Nucleus accumbens (tissue), 56 donors: ENCODE results near the gene LSS.
"Not testable (repeated sequence)": the region's sequence is repeated elsewhere in the genome, so short reads cannot be mapped to it uniquely, and the experiment has no call there.

Experiments
- DNase-seq, 56 donors: peaks; one replicate each; lab custom pipeline; 2025; lab: John Stamatoyannopoulos, UW

Gene LSS

DNA sequence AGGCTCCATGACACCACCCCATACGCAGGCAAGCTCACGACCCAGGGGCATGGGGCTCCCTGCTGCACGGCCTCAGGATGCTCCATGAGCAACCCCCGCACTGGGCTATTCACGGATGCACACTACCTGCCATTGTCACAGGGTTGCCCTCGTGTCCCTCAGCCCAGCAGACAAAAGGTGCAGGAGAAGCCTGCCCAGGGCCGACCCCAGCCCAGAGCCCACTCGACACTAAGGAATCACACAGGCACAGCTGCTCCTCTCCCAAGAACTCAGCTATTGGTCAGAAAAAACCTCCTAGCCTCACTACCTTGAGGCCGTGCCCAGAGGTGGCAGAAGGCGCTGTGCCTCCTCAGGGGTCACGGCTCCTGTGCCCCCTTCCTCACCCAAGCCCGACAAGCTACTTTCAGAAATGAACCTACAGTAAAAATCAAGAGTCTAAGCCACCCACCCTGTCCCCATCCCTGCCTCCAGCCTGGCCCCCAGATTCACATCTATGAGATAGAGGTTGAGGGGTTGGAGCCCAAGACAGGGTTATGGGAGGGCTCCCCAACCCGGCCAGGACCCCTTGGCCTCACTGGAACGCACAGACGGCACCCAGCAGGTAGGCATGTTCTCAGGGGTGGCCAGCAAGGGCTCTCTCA, 38.0 kb downstream of the LSS start:
- no peak for DNase-seq

DNA sequence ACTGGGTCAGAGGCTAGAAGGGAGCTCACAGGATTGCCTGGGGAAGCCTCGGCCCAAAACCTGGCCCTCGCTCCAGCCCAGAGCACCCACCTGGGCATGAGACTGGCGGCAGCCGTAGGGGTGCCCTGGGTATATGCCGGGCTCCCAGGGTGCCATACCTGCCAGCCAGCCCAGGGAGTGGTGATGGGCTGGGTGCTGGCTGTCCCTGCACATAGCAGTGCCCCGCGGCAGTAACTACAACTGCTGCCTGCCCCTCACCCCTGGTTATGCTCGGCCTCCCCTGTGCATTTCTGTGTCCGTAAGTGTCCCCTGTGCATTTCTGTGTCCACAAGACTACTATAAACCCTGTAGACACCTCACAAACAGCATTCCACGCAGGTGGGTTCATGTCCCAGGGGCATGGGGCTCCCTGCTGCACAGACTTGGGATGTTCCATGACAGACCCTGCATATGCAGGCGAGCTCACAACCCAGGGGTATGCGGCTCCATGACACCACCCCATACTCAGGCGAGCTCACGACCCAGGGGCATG, 38.5 kb downstream of the LSS start:
- DNase-seq, result no peak

DNA sequence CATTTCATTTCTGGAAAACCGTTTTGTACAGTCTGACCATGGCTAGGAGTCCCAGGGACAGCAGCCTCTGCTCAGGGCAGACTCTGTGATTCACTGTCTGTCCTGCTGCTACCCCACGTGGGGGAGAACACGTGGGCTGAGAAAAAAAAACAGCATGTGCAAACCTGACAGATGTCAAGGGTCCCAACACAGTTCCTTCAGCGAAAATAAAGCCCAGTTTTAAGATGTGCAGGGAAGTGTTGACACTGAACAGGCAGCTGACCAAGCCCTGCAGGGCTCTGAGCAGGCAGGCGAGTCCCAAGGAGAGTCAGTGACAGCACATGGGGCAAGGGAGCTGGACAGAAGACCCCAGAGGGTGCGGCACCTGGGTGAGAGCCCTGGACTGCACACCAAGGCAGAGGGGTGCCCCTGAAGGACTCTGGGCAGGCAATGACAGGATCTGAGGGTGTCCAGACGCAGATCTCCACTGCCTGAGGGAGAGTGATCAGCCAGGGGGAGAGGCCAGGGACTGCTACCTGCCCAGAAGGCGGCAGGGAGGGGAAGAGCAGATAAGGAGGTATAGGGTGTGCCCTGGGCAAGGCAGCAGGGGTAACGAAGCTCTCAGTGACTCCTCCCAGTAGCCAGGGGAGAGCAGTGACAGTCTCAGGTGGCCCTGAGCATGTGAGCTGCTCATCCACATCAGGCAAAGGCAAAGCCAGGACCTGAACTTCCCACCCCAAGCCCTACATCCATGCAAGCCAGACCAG, 39.2 kb downstream of the LSS start:
- DNase-seq, result peak in 1 of 56 donors; percentile 40

DNA sequence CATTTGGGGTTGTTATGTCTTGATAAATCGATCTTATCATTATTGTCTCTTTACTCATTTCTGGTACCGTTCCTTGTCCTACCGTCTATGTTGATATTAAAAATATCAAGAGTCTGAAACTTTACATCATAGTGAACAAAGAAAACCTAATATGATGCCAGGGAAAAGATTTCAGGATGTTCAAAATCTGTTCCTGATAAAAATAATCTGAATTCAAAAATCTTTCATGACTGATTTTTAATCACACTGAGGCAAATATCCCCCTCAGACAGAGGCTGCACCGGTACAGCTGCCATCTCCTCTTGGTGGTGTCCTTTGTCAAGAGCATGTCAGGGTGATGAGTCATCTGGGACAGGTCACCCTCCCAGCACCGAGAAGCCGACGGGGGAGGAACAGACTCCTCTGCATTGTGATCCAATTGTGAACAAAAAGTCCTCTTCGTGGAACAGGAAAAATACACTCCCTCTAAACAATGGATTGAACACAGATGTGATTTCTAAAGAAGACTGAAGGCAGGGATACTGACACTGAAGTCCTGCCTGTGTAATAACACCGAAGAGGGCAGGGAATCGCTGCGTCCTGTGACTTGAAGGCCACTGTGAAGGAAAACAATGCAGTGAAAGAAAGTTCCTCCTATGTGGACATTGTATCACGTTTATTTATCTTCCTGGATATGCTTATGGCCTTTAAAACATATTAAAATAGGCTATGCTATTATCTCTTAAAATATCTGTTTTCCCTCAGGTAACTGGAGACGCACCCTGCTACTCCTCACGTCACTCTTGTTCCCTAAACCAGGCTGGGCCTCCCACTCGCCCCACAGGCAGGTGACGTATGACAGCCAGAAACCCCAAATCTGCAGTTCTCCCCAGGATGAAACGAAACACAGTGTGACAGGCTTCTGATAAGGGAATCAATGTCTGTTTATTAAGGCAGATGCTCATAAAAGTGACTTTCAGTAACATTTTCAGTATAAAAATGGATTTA, 40.1 kb downstream of the LSS start:
- peak in 46 of 56 donors; percentile 19 to 86 (median 52) for DNase-seq

DNA sequence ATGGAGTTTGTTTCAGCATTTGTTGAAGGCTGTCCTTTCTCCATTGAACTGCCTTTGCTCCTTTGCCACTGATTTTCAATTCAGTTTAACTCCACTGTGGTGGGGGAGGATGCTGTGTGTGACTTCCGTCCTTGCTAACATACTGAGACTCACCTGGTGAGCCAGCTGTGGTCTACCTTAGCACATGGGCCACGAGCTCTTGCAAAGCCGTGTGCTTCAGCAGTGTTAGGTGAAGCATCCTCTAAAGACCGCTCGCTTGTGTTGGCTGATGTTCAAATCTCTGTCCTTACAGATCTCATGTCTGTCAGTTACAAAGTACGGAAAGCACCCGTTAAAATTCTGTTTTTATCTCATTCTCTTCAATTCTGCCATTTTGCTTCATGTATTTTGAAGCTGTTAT, 40.8 kb downstream of the LSS start:
- no peak for DNase-seq

DNA sequence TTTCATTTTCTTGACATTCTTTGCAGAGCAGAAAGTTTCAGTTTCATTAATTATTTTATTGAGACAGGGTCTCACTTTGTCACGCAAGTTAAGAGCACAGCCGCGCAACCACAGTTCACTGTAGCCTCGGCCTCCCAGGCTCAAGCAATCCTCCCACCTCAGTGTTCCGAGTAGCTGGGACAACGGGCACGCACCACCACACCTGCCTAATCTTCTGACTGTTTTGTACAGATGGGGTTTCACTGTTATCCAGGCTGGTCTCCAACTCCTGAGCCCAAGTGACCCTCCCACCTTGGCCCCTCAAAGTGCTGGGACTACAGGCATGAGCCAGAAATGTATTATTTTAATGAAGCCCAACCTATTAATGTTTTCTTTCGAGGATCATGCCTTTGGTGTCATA, 41.3 kb downstream of the LSS start:
- no peak for DNase-seq

DNA sequence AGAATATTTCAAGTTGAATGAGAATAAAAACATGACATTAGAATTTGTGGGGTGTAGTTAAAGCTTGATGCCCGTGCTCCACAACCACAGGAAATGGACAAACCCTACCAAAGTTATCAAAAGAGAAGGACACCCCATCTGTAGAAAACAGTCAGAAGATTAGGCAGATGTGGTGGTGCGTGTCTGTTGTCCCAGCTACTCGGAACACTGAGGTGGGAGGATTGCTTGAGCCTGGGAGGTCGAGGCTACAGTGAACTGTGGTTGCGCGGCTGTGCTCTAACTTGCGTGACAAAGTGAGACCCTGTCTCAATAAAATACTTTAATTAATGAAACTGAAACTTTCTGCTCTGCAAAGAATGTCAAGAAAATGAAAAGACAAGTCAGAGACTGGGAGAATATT, 42.9 kb downstream of the LSS start:
- DNase-seq, result no peak

DNA sequence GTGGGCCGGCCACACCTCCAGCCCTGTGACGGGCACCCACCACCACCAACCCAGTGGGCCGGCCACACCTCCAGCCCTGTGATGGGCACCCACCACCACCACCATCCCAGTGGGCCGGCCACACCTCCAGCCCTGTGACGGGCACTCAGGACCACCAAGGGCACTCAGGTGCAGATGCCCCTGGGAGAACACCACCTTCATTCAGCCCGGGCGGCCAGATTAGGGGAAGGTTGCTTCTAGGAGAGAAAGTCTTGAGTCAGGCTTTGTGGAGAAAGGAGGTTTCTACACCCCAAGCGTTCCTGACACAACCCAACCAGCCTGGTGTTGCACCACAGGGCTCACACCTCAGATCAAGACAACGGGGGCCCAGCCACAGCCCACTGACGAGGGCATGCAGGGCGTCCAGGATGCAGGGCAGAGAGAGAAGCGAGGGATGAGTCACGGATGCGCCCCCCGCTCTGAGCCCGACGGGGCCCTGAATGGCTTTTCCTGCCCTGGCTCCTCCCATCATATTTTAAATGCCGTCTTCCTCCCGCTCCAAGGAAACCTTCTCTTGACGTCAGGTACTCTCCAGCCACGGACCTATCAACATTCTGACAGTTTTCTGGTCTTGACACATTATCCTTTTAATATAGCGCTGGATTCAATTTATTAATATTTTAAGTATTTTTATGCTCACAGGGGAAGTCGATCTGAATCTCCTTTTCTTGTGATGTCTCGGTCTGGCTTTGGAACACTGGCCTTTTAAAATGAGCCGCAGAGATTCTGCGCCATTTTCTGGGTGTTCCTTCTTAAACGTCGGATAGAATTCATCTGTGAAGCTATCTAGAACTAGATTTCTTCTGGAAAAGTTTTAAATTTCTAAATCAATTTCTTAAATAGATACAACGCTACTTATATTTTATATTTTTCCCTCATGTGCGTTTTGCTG, 43.7 kb downstream of the LSS start:
- peak in 54 of 56 donors; percentile 28 to 98 (median 82) for DNase-seq

DNA sequence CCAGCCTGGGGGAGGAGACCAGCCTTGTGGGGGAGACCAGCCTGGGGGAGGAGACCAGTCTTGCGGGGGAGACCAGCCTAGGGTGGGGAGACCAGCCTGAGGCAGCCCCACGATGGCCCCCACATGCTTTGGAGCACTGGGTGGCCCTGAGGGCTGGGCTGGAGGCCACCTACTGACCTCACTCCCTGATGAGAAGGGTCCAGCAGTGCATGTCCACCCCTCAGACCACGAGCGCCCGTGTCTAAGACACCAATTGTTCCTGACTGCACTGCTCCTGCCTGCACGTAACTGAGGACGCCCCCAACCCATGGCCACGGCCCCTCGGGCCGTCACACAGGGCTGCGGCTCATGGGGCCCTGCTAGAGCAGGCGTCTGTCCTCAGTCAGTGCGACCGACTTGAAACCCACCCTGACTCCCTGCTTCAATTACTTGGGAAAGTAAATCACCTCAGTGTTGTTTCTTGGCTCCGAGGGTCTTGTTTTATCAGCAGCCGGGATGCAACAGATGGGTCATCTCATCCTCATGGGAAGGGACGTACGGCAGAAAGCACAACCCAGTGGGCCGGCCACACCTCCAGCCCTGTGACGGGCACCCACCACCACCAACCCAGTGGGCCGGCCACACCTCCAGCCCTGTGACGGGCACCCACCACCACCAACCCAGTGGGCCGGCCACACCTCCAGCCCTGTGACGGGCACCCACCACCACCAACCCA, 44.5 kb downstream of the LSS start, which contains the start of gene SPATC1L:
Gene SPATC1L (minus strand): TSS at position 550 of the 715 bp plus-strand sequence. CDS start 1,643 bp downstream, outside the sequence.
- peak in 37 of 56 donors; percentile 19 to 92 (median 69) for DNase-seq

DNA sequence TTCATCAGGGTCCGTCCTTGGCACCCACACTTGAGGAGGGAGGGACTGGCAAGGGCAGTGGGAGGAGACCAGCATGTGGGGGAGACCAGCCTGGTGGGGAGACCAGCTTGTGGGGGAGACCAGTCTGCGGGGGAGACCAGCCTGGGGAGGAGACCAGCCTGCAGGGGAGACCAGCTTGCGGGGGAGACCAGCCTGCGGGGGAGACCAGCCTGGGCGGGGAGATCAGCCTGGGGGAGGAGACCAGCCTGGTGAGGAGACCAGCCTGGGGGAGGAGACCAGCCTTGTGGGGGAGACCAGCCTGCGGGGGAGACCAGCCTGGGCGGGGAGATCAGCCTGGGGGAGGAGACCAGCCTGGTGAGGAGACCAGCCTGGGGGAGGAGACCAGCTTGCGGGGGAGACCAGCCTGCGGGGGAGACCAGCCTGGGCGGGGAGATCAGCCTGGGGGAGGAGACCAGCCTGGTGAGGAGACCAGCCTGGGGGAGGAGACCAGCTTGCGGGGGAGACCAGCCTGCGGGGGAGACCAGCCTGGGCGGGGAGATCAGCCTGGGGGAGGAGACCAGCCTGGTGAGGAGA, 45.2 kb downstream of the LSS start:
- DNase-seq, result not testable (repeated sequence)

DNA sequence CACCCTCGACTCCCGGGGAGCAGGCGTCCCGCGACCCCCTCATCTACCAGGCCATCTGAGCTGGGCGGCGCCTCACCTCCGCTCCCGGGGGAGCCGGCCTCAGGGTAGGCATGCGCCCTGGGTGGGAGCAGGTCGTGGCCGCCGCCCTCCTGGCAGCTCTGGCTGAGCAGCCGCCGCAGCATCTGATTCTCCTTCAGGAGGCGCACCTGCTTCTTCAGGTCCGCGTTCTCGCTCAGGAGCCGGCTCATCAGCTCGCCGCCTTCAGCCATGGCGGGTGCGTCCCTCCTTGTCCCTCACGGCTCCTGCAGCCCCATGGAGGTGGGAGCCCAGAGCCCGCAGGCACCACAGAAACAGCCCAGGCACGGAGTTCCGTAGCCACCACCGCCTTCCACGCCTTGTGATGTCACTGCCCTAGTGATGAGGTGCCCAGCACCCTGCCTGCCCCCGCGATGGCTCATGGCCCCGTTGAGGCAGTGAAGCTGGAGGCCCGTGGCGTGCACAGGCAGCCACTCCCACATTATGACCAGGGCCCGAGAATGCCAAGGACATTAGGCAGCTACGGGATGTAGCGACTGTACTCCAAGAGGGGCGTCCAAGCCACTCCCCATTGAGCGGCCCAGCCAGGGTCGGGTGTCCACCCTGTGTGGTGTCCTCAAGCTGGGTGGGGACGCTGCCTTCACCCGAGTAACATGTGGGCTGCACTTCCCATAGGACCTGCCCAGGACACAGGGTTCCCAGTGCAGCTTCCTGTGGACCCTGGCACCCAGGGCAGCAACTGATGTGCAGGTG, 45.8 kb downstream of the LSS start:
- DNase-seq, result no peak

DNA sequence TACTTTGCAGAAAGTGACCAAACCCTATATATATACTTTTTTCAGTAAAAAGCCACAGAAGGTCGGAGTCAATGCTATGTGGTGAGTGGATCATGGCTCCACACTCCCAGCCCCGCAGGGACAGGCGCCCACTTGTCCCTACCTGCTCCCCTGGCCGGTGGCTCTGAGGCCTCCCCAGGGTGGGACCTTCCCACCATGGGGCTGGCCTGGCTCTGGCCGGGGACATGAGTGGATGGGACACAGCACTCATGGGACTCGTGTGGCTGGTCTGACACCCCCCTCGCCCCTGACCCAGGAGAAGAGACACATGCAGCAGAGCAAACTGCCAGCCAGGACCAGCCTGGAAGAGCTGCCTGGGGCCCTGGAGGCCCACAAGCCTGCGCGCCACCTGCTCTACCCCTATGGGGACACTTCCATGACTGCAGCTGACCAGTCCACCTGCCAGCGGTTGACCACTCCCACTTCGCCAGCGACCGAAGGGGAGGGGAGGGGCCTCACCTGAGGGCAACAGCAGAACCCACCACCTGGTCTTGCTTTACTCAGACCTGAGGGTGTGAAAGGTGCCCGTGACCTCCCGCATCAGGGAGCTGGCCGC, 46.5 kb downstream of the LSS start:
- DNase-seq, result no peak

DNA sequence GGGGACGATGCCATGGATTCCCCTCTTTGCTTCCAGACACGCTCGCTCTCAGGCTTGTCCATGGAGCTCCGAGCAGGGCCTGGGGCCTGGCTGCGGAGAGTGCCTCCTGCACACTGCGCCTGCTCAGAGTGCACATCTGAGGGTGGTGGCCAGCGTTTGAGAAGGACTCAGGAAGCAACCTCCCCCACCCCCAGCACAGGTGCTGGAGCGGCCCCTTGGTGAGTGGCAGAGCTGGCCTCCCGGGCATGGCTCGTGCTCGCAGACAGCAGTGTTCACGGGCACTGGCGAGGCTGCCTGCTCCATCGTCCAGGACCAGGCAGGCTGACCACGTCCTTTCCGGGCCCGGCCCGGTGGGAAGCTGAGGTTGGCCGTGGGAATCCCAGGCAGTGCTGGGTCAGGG, 47.1 kb downstream of the LSS start:
- DNase-seq, result no peak

DNA sequence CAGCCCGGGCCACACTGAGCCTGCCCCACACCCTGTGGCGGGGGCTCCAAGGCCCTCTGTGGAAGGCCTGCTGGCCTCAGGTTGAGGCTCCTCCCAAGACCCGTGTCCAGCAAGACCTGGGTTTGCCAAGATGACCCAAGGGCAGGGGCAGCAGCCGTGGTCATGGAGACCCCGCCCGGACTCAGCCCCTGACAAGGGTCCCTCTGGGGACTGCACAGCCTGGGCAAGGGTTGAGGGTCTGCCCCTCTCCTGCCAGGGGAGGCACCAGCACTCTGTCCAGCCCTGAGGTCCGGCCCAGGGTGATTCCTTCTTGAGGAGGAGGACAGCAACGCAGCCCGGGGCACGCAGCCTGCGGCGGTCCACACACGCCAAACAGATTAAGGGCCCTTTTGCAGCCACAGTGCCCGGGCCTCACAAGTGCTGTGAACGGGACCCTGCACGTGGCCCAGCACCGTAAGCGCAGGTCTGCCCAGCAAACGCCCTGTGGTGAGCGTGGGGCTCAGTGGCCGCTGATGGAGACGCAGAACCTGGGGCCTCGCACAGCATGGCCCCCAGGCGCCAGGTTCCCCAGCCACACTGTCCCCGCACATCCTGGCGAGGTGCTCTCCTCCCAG, 47.7 kb downstream of the LSS start:
- DNase-seq, result no peak

DNA sequence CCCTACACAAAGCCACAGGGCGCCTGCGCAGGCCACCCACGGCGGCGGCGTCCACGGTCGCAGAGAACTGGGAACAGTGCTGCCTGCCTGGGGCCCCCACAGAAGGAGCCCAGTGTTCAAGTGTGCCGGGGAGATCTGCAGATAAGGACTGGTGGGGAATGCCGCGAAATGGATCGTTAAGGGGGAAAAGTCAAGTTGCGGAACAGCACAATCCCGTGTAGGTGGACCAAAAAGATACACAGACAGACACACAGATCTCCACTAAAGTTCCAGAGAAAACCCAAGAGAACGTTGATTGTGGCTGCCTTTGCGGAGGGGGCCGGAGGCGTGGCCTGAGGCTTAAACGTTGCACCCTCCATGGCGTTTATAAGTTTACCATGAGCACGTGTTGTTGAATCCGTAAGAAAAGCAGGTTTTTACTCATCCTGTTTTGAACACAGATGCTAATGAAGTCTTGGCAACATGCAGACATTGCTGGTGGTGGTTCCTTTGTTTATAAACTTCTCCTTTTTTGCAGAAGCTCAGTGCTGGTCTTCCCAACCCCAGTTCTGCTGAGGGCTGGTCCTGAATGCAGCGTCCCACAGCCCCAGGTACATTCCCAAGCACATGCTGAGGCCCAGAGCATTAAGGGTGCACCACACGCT, 48.4 kb downstream of the LSS start:
- DNase-seq, result no peak

DNA sequence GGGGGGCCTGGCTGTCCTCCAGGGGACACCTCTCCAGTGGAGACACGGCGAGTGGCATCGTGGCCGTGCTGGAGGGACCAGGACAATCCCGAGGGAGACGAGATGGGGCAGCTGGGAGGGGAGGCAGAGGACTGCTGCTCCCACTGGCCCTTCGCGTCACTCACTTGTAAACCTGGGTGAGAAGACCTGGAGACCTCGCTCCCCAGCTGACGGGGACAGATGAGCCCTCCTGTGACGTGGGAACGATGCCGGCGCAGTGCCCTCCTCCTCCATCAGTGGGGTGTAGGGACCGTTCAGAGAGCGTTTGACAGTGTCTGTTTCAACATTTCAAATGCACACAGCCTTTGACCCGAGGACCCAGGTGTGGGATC, 48.9 kb downstream of the LSS start:
- no peak for DNase-seq
